HG03571 (cell line): ENCODE data around the gene KCNT1.

Experiments
- ATAC-seq: cut with Tn5 transposase; IDR thresholded peaks from one replicate; pipeline ENCODE4 v1.9.1; 2021; ENCODE audit not compliant: unreplicated experiment

The KCNT1 gene

DNA sequence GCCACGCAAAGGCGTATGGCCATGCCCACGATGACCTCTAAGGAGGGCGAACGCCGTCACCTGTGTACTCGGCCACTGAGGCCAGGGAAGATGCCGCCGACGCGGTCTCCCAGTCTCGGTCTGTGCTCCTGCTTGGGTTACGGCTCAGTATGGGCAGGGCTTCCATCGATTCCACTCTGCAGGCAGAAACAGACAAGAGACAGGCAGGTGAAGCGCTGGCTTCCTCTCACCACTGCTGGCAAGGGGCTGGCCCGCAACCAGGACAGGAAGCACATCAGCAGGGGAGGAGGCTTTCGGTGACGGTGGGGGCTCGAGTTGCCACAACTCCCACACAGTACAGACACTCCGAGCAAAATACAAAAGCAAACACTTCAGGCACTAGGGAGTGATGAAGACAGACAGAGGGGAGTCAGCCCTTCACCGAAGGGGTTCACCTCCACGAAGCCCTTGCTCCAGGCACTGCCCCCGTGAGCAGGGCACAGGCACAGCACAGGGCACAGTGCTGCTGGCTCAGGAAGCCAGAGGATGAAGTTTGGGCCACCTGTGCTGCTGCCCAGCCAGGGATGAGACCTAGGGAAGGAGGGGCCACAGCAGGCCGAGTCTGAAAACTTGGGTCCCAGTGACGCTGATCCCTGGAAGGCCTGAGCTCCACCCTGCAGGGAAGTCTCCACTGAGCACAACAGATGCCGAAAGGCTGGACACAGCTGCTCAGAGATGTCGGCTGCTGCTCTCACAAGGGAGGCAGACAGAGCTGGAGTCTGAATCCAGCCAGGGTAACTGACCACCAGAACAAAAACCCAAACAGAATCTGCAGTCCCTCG lies 114.1 kb downstream of the KCNT1 start:
- no peak for ATAC-seq

DNA sequence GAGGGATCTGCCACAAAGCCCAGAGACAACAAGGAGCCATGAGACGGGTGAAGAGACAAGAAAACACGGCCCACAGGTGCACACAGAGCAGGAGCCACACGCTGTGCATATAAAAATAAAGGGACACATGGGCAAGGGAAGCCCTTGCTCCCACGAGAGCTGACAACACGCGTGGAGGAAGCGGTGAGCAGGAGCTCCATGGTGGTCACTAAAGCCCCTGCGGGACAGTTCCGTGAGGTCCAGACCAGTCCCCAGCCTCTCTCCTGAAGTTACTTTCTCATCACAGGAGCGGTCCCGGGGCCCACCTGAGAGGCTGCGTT lies 114.6 kb downstream of the KCNT1 start:
- no peak for ATAC-seq

DNA sequence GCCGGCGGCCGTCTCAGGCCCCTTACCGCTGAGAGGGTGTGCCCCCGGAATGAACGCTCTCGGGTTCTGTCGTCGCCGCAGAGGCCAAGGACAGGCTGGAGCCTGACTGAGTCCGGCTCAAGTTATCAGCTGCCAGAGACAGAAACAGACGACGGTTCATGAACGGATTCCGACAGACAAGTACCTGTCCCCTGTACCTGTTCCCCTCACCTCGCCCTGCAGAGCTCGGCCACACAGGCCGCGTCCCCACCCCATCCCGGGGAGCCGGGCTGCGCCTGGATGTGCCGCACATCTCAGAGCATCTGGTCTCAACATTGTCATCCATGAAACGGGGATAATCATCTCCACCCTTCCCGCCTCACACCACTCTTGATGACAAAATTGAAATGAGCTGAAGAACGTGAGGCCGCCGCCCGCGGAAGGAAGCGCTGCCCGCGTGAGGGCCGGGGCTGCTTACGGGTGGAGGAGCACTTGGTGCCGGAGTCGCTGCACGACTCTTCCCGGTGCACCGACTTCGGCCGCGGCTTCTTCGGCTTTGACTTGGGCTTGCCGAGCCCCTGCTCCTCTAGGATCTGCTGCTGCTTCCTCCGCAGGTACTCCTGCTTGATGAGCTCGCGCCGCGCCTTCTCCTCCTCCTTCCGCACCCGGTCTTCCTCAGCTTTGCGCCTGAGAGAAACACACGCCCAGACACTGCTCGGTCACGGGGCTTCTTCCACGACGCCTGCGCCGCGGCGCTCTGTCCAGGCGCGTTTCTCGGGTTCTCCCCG lies 116.1 kb downstream of the KCNT1 start:
- ATAC-seq: no peak

DNA sequence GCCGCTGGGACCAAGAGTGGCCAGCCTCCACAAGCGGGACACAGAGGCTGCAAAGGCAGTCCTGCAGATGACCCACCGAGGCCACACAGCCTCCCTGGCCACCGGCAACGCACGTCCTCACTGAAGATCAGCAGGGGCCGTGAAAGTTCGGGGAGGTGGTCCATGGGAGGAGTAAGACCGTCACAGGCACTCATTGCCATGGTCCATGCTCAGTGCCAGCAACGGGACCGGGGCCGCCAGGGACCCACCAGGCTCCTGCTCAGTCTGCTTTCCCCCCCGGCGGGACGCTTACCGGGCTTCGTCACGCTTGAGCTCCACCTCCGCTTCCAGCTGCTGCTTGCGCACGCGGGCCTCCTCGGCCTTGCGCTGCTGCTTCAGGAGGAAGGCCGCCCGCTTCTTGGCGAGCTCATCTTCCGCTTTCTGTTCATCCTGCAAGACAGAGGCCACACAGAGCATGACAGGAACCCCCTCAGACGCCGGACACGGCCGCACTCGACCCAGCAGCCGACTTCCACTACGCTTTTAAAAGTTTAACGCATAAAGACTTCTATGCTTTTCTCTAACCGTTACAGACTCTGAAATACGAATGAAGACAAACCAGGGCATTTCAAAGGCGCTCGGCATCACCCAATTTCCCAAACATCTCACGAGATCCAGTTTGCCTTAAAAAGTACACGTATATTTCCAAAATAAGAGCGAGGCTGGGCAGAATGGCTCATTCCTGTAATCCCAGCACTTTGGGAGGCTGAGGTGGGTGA lies 116.9 kb downstream of the KCNT1 start:
- no peak for ATAC-seq

DNA sequence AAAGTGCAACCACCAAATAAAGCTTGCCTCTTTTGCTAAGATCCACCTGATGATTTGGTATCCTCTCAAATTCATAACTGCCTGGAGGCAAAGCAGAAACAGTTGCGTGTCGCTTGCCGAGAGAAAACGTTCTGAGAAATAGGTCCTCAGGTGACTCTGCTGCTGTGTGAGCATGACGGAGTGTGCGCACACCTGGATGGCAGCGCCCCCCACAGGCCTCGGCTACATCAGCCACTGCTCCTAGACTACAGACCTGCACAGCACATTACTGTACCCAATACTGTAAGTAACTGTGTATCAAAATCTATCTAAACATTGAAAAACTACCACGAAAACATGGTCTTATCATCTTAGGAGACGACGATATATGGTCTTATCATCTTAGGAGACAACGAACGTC lies 117.9 kb downstream of the KCNT1 start:
- ATAC-seq: no peak

DNA sequence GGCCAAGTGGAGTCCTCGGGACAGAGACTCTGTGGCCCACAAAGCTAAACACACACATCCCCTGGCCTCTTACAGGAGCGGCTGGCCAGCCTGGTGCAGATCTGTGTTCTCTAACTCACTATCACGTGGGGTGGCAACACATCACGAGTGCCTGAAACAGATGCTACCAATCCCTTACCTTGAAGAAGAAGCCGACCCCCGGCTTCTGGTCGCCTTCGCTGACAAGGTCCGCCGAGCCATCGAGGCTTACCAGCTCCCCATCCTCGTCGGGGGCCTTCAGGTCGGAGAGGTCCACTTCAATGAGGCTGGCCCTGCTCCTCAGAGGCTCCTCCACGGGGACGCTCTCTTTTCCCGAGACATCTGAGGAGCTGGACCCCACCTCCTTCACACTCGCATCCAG lies 118.7 kb downstream of the KCNT1 start:
- ATAC-seq: no peak

DNA sequence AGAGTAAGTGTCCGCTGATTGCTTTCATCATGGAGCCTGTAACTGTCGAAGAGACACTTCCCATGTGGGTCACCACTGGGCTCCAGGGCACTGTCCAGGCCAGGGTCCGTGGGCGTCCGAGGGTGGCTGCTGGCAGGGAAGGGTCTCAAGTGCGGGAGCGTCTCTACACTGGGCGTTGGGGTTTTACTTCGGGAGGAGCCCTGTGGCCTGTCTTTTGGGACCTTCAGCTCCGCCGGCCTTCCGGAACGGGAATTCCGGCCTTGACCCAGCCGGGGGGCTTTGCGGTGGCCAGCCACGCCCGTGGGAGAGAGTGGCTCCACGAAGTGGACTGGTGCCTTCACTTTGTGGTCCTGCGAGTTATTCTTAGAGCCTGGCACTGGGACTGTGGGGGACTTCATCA lies 119.1 kb downstream of the KCNT1 start:
- no peak for ATAC-seq

DNA sequence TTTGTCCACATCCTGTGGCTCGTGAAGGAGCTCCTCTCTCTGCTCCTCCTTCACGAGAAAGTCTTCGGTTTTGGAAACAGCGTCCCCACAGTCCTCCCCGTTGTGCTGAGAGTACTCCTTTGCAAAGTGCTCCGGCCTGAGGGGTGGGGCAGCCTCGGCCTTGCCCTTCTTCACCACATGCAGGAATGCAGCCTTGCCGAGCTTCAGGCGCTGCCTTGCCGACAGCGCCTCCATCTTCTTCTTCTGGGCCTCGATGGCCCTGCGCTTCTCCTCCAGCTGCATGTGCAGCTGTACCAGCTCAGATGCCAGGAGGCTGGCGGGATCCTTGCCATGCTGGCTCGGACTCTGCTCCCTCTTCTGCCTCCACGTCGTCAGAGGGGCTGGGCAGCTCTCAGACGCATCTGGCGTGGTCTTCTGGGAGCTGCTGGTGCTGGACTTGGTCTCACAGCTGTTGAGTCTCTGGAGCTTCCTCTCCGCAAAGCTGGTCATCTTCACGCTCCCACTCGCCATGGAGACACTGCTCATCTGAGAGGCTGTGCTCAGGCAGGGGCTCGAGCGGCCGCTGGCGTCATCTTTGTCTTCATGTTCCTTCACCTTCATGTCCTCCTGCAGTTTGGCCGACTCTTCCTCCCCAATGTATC lies 119.9 kb downstream of the KCNT1 start:
- ATAC-seq: no peak

DNA sequence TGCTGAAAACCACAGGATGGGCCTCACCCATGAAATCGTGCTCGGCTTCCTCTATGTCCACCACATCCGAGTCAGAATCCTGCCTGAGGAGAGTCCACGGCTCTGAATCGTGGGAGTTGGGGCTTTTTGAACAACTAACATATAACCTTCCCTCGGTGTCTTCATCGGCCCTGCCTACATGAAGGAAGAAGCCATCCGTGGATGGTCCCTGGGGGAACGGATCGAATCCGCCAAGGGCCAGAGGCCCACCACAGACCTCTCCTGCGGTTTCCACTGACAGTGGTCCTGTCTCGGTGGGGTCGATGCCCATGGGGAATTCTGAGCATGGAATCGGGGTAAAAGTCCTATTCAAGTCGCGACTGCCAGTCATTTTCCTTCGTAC lies 120.4 kb downstream of the KCNT1 start:
- ATAC-seq: no peak

DNA sequence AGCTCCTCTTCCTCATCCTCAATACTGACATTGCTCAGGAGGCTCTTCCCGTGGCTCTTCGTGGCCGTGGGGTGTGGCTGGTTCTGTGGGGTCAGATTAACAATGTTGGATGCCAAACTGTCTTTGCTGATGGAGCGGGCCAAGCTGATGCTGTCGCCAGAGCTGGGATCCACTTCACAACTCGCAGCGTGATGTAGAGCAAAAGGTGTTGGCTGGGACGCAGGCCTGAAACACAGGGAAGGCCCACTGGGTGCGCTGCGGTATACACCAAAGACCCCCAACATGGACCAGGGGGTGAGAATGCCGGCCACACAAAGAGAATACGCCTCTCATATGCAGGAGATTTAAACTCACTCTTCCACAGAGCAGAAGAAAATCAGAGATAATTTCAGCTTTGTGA lies 121.1 kb downstream of the KCNT1 start:
- ATAC-seq: no peak

DNA sequence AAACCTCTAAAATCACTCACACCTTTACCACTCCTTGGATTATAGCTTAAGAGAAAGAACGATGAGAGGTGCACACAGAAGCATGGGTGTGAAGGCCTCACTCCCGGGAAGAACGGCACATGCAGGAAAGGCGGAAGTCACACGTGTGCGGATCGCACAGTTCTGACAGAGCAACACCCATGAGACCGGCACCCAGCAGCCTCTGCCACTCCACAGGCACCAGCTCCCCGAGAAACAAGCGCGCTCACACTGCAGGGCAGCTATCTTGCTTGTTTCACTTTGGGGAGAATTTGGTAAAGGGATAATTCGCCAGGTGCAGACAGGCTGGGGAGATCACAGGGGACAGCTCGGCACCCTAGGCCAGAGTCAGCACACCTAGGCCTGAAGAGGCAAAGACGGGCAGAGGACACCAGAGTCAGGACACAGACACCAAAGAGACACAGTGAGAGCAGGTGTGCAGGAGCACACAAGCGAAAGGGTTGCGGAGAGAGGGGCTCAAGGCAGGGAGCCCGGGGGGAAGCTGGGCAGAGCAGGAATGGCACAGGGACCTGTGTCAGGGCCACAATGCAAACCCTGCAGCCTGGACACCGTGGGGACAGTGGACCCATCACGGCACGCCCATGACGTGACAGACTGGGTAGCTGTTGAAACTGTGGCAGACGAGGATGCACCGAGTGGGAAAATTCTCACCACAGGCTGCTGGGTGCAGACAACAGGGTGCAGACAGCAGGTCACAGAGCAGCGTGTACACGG lies 123.6 kb downstream of the KCNT1 start:
- no peak for ATAC-seq

DNA sequence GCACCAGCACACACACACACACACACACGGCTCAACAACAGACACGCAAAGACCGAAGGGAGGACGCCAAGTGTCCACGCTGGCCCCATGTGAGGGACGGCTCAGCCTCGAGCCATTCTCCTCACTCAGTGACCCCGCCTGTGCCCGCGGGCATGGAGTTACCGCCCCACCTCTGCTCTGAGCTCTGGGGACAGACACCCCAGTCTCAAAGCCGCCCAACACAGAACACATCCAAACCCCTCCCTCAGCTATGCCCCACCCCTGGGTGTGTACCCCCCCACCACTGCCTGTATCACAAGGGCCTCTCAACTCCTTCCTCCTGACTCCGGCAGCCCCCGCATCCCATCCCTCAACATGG lies 124.2 kb downstream of the KCNT1 start:
- ATAC-seq: no peak

DNA sequence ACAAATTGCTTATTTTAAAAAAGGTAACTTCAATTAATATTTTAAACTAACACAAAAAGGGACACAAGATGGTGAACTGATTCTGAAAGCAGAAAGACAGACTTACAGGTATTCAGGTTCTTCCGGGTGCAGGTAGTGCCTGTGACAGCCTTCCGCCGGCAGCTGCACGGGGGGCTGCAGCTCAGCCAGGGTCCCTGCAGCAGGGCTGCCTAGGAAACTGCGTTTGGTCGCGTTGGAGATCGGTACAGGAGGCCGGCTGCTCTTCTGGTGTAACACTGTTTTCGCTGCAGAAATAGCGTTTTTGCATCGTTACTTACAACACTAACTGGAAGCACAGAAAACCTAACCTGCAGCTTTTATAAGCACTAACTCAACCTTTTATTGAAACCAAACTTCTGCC lies 125.3 kb downstream of the KCNT1 start:
- ATAC-seq: no peak

DNA sequence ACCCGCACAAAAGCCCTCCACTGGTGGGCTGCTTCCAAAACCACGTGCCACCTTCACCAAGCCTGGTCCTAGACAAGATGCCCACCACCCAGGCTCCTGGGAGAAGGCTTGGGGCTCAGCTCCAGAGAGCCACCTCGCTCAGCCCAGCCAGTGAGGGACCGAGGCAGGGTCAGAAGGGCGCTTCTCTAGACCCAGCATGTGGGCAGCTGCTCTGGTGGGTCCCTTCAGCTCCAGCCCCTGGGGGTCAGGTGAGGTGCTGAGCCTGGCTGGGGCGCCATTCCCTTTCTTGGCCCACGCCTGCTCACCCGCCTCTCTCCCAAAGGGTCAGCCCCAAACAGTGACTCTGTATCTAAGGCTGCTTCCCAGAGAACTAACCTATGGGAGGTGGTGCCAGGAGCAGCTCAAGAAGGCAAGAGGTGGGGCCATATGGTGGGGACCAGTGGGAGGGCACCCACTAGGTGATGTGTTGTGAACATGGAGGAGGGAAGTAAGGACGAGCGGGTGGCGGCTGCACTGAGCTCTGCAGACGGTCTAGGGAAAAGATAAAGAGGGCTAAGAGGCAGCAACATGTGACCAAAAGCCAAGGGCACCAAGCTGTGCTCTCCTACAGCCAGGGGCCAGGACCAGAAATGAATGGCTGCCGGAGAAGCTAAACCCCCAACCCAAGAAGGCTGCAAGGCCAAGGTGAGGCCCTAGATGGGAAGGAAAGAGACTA lies 126.0 kb downstream of the KCNT1 start:
- ATAC-seq: no peak

DNA sequence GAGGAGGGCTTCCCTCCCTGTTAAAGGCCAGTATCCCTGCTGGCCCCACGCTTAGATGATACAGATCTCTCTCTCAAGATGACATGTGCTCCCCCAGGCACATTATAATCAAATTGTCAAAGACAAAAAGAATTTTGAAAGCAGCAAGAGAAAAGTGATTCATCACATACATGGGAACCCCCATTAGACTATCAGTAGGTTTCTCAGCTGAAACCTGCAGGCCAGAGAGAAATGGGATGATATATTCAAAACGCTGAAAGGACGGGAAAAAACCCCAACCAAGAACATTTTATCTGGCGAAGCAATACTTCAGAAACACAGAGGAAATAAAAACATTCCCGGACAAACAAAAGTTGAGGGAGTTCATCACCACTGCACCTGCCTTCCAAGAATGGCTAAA lies 126.7 kb downstream of the KCNT1 start:
- no peak for ATAC-seq

DNA sequence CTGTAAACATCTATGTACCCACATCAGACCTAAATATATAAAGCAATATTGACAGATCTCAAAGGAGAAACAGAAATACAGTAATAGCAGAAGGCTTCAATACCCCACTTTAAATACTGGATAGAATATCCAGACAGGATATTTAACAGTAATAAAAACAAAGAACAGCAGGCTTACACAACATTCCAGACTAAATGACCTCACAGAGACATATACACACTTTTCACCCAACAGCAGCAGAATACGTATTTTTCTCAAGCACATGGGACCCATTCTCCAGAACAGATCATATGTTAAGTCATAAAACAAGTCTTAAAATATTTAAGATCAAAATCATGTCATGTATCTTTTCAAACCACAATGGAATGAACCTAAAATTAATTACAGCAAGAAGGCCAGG lies 128.5 kb downstream of the KCNT1 start:
- no peak for ATAC-seq

DNA sequence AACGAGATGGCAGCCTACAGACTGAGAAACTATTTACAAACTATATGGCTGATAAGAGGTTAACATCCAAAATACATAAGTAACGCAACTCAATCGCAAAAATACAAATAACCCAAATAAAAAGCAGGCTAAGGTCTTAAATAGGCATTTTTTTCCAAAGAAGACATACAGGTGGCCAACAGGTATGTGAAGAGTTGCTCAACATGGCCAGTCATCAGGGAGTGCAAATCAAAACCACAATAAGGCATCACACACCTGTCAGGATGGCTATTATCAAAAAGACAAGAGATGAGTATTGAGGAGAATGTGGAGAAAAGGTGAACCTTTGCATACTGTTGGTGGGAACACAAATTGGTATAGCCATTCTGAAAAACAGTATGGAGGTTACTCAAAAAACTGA lies 131.9 kb downstream of the KCNT1 start:
- no peak for ATAC-seq

DNA sequence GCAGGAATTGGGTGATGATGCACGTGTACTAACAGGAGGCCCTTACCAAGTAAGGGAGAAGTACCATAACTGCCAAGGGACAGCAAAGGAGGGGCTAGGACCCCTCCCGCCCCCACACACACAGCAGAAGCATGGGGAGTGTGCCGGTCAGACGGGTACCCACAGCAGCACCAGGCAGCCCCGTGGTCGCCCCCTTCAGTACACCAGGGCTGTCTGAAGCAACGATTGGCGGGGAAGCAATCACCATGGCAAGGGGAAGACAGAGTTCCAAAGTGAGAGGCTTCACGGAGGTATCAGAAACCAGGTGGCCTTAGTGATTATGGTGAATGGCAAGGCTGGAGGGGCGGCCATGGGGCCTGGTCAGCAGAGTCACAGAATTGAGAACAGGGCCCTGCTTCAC lies 133.1 kb downstream of the KCNT1 start:
- ATAC-seq: no peak

DNA sequence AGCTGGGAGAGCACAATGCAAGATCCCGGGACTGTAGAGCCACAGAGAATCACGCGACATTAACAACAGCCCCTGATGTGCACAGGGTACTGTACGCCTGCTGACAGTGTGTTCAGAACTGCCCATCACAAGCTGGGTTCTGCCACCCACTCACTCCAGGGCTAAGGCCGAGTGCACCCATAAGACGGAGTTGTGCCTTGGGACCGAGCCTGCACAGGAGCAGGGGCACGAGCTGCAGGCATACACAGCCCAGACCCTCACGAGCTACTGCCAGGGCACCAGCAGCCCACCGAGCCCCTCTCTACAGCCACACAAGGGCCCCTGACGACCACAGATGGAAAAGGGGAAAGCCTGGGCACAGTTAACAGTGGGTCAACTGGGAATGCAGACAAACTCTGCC lies 137.5 kb downstream of the KCNT1 start:
- no peak for ATAC-seq

DNA sequence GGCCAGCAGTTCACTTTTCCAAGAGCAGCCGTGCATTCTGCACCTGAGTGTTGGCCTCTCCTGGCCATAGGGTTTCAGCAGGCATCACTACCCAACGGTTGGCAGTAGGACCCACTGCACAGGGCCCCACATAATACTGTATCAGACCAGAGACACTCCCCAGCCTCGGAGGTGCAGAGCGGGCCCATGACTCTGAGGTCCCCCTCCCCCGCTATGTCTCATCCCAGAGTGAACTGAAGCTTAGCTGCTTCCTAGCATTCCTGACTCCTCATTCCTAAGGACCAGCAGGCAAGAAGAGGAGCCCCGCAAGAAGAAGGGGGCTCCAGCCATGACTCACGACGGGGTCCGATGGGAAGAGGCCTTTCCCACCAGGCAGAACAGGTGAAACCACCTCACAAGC lies 138.1 kb downstream of the KCNT1 start:
- ATAC-seq: no peak
